Stimulated activated naive CD8-positive, alpha-beta T cell treated with anti-CD3 and anti-CD28 coated beads, Interleukin-15, Interleukin-2, amounts not matched to agents 100 ng/mL and 50 ng/mL, for 24 hours (primary cell): ENCODE results near the gene LMF1.

Source experiments
- H3K27ac Mint-ChIP-seq: one replicate; pipeline ENCODE4 v1.8.0; 2021; ENCODE audit warnings: mild to moderate bottlenecking, mixed read lengths
- H3K27me3 Mint-ChIP-seq: one replicate; pipeline ENCODE4 v1.8.0; 2021; ENCODE audit warnings: mixed read lengths
- H3K36me3 Mint-ChIP-seq: one replicate; pipeline ENCODE4 v1.8.0; 2021; ENCODE audit warnings: low read depth, mixed read lengths
- H3K4me1 Mint-ChIP-seq: one replicate; pipeline ENCODE4 v1.8.0; 2021; ENCODE audit warnings: low read depth, mixed read lengths
- H3K4me3 Mint-ChIP-seq: one replicate; pipeline ENCODE4 v1.8.0; 2021; ENCODE audit warnings: mild to moderate bottlenecking, mixed read lengths
- H3K9me3 Mint-ChIP-seq: one replicate; pipeline ENCODE4 v1.8.0; 2021; ENCODE audit warnings: mixed read lengths

LMF1 gene

DNA sequence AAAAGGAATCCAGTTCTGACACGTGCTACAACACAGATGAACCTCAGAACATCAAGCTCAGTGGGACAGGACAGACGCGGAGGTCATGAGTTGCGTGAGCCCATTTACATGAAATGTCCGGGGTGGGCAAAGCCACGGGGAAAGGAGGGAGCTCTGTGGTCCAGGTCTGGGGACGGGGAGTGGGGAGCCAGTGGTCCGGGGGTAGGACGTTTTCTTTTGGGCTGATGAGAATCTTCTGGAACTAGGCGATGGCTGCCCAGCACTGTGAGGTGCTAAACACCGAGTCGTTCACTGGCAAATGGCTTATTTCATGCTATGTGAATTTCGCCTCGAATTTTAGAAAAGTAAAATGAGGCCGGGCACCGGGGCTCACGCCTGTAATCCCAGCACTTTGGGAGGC is 2.6 kb upstream of the LMF1 start:
- Mint-ChIP-seq H3K4me1 (peaks cover 20% of the 10 kb centered on the region), H3K9me3 (no peaks in the 10 kb centered on the region), H3K36me3 (peaks cover 3% of the 10 kb centered on the region), H3K27ac (no peak overlapping the region), H3K27me3 (no peaks in the 10 kb centered on the region), H3K4me3 (no peak overlapping the region)

DNA sequence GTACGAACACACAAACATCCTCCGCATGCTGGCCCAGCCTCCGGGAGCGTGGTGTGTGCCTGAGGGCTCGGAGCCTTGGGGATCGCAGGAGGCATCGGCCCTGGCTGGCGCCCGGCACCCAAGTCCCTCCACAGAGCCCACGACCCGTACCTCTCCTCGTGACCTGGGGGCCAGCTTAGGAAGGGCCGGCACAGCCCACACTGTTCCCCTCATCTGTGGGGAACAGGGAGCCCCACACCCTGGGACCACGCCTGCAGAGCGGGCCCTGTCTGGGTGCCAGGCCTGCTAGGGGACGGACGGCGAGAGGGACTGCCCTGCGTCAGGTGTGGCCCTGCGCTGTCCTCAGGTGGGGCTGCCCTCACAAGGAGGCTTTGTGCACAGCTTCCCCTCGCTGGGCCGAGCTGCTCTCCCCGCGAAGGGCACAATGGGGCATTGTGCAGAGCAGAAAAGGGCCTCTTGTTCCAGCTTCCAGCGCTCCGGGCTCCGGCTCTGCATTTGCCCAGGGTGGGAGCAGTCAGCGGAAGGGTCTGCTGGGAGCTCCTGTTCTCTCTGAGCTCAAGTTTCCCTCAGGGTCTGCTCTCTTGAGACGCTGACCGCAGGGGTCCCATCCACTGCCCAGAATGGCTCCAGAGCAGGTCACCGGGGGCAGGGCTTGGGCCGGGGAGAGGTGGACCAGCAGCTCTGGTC is 1.7 kb upstream of the LMF1 start:
- Mint-ChIP-seq H3K36me3 (peaks cover 3% of the 10 kb centered on the region), H3K4me3 (no peak overlapping the region), H3K4me1 (peaks cover 22% of the 10 kb centered on the region), H3K9me3 (no peaks in the 10 kb centered on the region), H3K27ac (no peak overlapping the region), H3K27me3 (no peaks in the 10 kb centered on the region)

DNA sequence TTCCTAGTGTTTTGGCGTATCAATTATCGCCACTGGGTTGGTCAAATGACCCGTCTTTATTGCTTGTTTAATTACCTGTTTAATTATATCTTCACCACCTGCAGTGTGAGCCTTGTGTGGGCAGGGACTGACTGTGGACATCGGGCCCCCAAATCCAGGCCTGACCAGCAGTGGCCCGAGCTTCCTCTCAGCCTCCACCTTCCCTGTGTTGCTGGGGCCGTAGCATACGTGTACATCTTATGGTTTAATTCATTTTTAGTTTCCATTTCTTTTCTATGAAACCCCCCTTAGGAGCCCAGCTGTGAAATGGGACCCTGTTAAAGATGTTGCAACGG is 1.2 kb upstream of the LMF1 start:
- Mint-ChIP-seq H3K27me3 (no peaks in the 10 kb centered on the region), H3K4me1 (peaks cover 22% of the 10 kb centered on the region), H3K9me3 (no peaks in the 10 kb centered on the region), H3K36me3 (peaks cover 3% of the 10 kb centered on the region), H3K27ac (no peak overlapping the region), H3K4me3 (peak overlapping the region; percentile 31)

DNA sequence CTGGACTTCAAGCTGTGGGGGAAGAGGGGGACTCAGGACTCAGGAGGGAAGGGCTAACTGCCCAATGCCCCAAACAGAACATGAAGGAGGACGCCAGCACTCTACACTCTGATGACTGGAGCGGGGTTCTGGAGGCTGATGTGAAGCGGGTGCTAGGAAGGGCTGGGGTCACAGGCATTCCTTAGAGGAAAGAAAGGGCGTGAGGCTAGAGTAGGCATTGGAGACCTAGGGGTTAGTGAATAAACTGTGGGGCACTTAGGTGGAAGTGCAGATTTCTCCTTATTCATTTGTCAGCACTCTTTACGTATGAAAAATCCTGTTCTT is 760 bp upstream of the LMF1 start:
- H3K9me3 Mint-ChIP-seq, result no peaks in the 10 kb centered on the region
- H3K36me3 Mint-ChIP-seq, result peaks cover 6% of the 10 kb centered on the region
- peak overlapping the region; percentile 31 for H3K4me3 Mint-ChIP-seq
- peaks cover 19% of the 10 kb centered on the region for H3K4me1 Mint-ChIP-seq
- no peaks in the 10 kb centered on the region for H3K27me3 Mint-ChIP-seq
- H3K27ac Mint-ChIP-seq, result no peak overlapping the region

DNA sequence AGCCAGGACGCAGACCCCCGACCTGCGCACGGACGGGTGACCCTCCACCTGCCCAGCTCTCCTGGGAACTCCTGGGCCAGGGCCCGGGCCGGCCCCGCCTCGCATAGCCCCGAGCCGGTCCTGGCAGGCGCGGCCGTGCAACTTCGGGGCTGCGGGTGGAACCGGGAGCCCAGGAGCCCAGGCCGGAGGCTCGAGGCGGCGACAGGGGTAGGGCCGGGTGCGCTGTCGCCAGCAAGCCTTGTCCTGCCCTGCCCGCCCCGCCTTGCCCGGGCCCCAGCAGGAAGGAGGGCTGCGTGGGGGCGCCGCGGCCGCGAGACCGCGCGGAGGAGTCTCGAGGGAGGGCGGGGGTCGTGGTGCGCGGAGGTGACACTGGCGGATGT is 408 bp downstream of the LMF1 start:
- H3K4me3 Mint-ChIP-seq, result peak overlapping the region; percentile 81
- peaks cover 15% of the 10 kb centered on the region for H3K36me3 Mint-ChIP-seq
- H3K27ac Mint-ChIP-seq, result peak overlapping the region; percentile 70
- H3K27me3 Mint-ChIP-seq, result no peaks in the 10 kb centered on the region
- H3K9me3 Mint-ChIP-seq, result no peaks in the 10 kb centered on the region
- H3K4me1 Mint-ChIP-seq, result peaks cover 17% of the 10 kb centered on the region

DNA sequence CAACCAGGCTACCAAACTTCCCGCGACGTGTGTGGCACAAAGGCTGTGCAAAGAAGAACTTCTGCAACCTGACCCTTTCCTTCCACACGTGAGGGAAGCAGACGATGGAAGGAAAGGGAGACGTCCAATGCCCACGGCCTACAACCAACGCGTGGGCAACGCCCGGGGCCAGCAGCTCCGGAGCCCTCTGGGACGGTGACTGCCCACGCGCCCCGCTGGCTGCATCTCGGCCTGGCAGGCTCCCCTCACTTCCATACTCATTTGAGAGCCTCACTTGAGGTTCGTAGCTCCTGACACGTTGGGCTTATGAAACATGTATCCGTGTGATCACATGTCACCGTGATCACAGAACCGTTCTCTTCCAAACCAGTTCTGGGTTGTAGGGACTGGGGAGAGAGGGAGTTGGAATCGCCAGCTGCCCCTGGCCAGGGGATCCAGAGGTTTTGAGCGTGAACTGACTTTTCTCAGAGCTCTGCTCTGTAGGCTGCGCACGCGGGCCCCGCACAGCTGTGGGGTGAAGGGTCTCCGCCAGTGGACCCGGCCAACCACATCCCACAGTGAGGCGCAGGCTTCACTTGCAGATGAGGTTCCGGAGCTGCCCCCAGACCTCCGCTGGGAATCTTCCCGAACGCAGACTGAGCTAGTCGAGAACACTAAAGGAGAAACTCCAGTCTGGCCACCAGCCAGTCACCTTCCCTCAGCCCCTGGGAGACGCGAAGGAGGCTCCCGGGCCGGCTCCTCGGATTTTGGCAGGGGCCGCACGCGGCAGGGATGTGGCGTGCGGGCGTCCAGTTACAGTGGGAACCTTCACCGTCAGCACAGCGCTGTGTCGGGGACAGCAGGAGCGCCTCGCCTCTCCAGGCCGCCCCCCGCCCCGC is 1.0 kb downstream of the LMF1 start:
- Mint-ChIP-seq H3K27me3 (no peaks in the 10 kb centered on the region), H3K36me3 (peaks cover 19% of the 10 kb centered on the region), H3K27ac (peak overlapping the region; percentile 55), H3K4me3 (peak overlapping the region; percentile 81), H3K4me1 (peaks cover 18% of the 10 kb centered on the region), H3K9me3 (no peaks in the 10 kb centered on the region)

DNA sequence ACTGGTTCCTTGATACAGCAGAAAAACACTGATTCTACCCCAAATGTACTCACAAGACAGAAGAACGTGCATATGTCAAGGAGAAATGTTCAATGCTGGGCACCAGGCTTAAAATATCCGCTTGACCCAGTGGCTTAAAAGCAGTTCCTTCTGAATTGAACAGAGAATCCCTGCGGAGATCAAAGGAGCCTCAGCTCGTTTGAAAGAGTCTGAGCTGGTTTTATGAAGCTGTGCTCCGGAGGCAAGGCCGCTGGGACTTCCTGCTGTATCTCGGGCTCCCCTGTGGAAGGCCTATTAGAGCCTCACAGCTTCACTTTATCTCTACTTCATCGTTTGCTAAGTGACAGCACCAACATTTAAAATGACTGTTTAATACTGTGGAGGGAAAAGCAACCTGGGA is 2.2 kb downstream of the LMF1 start:
- Mint-ChIP-seq H3K4me3 (peak overlapping the region; percentile 48), H3K4me1 (peaks cover 27% of the 10 kb centered on the region), H3K27ac (peak overlapping the region; percentile 51), H3K36me3 (peaks cover 19% of the 10 kb centered on the region), H3K9me3 (no peaks in the 10 kb centered on the region), H3K27me3 (no peaks in the 10 kb centered on the region)

DNA sequence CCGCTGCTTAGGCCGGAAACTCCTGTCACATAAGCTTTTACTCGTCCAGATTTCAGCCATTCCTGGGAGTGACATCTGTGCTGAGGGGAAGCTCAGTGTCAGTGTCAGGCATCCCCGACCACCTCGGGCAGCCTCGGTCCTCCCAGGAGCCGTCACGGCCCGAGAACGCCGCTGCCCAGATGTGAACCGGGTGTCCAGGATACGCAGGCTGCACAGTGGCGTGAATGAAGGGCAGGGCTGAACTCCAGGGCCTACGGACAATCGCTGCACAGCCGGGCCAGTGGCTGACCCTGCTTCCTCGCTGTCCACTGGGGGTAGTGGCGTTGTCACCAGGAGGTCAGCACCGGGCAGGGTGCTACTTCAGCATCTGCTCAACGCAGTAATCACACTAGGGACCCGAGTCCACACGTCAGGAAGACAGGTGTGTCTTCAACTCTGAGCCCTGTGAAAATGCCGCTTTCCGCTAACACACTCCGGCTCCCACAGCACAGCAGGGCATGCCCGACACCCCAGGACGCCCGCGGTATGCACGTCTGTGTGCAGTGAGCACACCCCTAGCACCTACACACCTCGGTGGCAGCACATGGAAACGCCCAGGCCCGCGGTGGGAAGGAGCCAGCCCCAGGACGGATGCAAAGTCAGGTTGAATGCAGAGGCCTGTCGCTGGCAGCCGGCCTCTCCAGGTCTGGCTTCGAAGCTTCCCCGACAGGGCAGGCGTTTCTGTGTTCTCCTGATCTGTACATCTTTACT is 3.1 kb downstream of the LMF1 start:
- peaks cover 31% of the 10 kb centered on the region for H3K4me1 Mint-ChIP-seq
- no peak overlapping the region for H3K27ac Mint-ChIP-seq
- H3K4me3 Mint-ChIP-seq, result no peak overlapping the region
- H3K9me3 Mint-ChIP-seq, result no peaks in the 10 kb centered on the region
- no peaks in the 10 kb centered on the region for H3K27me3 Mint-ChIP-seq
- H3K36me3 Mint-ChIP-seq, result peaks cover 19% of the 10 kb centered on the region

DNA sequence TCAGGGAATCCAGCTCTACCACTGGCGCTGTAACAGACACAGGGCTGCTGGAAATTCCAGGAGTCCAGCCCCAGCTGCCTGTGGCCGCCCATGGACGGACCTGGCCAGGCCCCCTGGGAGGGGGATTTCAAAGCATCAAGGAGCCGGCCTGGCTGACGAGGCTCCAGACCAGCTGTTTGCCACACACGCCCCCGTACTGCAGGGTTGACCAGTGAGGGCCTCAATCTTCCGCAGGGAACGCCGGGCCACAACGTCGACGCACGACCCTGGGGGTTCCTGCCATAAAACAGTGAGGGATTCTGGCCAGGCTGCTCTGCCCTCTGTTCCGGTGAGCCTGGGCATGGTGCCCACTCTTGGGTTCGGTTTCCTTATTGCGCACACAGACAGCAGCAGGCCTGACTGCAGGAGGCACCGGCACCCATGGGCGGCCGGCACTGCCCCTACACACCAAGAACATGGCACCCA is 3.7 kb downstream of the LMF1 start:
- no peaks in the 10 kb centered on the region for H3K27me3 Mint-ChIP-seq
- no peak overlapping the region for H3K27ac Mint-ChIP-seq
- peaks cover 31% of the 10 kb centered on the region for H3K4me1 Mint-ChIP-seq
- no peaks in the 10 kb centered on the region for H3K9me3 Mint-ChIP-seq
- peaks cover 19% of the 10 kb centered on the region for H3K36me3 Mint-ChIP-seq
- no peak overlapping the region for H3K4me3 Mint-ChIP-seq

DNA sequence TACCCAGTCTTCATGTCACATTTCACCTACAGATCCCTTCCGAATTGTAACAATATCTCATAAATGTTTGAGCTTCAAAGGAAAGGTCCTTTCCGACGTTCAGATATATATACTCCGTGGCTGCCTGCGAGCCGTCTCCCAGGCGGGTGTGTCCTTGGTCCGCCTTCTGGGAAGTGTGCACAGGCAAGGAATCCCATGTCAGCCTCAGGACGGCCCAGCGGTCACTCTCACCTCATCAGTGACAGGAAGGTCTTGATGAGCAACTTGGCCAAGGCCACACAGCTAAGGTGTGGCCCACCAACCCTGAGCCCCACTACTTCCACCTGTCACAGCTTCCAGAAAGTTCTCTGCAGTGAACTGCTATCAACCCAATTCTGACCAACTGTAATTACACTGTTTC is 4.3 kb downstream of the LMF1 start:
- Mint-ChIP-seq H3K27ac (no peak overlapping the region), H3K4me3 (no peak overlapping the region), H3K4me1 (peaks cover 31% of the 10 kb centered on the region), H3K27me3 (no peaks in the 10 kb centered on the region), H3K36me3 (peaks cover 19% of the 10 kb centered on the region), H3K9me3 (no peaks in the 10 kb centered on the region)

DNA sequence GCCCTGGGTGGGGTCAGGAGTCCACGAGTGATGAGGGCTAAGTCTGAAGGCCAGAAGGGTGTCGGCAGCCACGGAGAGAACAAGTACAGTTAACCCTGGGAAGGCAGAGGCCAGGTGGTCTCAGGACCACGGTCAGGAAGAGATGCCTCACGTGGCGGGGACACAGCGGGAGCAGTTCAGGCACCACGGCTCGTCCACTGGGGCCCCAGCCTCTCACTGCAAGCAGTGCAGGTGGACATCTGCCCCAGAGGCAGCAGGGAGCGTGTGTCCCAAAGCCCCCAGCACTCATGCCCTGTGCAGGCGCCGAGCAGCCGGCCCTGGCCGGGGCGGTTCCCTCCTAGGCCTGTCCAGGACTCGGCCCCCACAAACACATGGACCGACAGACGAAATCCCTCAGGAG is 4.7 kb downstream of the LMF1 start:
- H3K4me1 Mint-ChIP-seq, result peaks cover 31% of the 10 kb centered on the region
- peaks cover 19% of the 10 kb centered on the region for H3K36me3 Mint-ChIP-seq
- H3K27me3 Mint-ChIP-seq, result no peaks in the 10 kb centered on the region
- H3K9me3 Mint-ChIP-seq, result no peaks in the 10 kb centered on the region
- H3K4me3 Mint-ChIP-seq, result no peak overlapping the region
- H3K27ac Mint-ChIP-seq, result no peak overlapping the region

DNA sequence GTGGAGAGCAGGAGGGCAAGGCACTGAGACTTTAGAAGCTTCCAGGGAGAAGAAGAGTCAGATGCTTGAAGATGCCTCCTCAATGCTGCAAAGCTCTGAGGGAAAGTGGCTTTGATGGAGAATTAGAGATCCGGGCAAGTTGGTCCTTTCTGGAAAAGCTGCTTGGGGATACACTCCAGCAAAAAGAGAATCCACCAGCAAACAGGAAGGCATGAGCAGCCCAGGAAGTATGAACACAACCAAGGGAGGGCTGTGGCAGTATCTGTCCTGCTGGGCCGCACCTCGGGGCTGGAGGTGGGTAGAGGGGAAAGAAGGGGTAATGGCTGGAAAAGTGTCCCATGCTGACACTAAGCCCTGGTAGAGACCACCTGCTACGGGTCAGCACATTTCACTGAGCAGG is 5.3 kb downstream of the LMF1 start:
- H3K4me3 Mint-ChIP-seq, result no peak overlapping the region
- H3K27ac Mint-ChIP-seq, result no peak overlapping the region

DNA sequence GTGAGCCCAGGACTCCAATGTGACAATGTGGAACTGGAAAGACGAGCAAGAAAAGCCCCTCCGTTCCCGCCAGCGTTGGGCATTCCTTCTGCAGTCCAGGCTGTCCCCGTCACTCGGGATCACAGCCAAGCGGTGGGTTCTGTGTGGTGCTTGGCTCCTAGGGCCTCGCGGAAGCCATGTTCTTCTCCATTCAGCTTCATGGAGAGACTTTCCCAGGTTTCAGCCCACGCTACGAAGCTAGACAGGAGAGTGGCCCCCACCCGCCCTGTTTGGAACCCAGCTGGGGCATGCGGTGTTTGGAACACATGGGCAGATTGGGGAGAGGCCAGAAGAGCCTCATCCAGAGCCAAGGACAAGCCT is 5.8 kb downstream of the LMF1 start:
- H3K36me3 Mint-ChIP-seq, result peaks cover 19% of the 10 kb centered on the region
- H3K9me3 Mint-ChIP-seq, result no peaks in the 10 kb centered on the region
- no peaks in the 10 kb centered on the region for H3K27me3 Mint-ChIP-seq
- no peak overlapping the region for H3K4me3 Mint-ChIP-seq
- no peak overlapping the region for H3K27ac Mint-ChIP-seq
- H3K4me1 Mint-ChIP-seq, result peaks cover 31% of the 10 kb centered on the region

More for the DNA sequence above, 5.3 kb downstream of the LMF1 start:
- Mint-ChIP-seq H3K9me3 (no peaks in the 10 kb centered on the region), H3K36me3 (peaks cover 19% of the 10 kb centered on the region), H3K4me1 (peaks cover 31% of the 10 kb centered on the region), H3K27me3 (no peaks in the 10 kb centered on the region)

DNA sequence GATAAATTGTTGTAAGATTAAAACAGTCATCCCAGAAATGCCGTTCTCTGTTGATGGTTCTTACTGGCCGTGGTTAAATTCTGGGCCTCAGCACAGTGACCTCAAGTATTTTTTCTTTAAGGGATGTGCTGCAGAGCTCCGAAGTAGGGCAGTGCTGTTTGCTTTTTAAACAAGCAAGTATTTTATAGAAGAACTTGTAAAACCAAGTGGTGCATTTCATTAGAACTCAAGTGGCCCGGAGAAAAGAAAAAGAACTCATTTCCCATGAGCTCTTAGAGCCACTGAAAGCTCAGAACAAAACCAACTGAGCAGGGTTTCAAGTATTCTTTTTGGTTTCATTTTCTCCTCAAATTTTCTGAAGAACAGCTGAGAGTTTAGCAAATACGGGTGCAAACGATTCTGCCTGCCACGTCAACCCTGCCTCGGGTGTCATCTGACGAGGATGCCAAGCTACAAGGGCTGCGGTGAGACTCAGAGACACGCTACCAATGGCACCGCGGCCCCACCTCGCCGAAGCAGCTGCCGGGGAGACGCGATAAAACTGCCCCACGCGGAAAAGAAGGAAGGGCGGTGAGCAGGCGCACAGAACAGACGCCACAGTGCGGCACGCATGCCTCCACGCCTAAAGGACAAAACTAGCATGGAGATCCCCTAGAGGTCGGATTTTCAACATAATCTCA is 6.3 kb downstream of the LMF1 start:
- H3K36me3 Mint-ChIP-seq, result peaks cover 19% of the 10 kb centered on the region
- H3K9me3 Mint-ChIP-seq, result no peaks in the 10 kb centered on the region
- peaks cover 26% of the 10 kb centered on the region for H3K4me1 Mint-ChIP-seq
- no peak overlapping the region for H3K27ac Mint-ChIP-seq
- no peaks in the 10 kb centered on the region for H3K27me3 Mint-ChIP-seq
- peak overlapping the region; percentile 37 for H3K4me3 Mint-ChIP-seq

DNA sequence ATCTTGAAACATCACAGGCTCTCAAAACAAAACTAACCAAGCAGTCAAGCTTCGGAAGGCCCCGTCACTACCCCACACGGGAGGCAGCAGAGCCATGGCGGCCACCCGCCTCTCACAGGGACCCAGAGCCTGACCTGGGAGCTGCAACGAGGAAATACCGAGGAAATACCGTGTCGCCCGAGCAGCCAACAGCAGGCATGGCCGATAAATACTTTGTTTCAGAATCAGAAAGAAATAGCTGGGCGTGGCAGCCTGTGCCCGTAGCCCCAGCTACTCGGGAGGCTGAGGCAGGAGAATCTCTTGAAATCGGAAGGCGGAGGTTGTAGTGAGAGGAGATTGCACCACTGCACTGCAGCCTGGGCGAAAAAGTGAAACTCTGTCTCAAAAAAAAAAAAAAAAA is 6.9 kb downstream of the LMF1 start:
- Mint-ChIP-seq H3K27me3 (no peaks in the 10 kb centered on the region), H3K4me3 (peak overlapping the region; percentile 52), H3K9me3 (no peaks in the 10 kb centered on the region), H3K27ac (peak overlapping the region; percentile 79), H3K4me1 (peaks cover 22% of the 10 kb centered on the region), H3K36me3 (peaks cover 19% of the 10 kb centered on the region)
